GM10266 (cell line): ENCODE results near the gene TTC34.

ENCODE experiments used
- DNase-seq: peaks from one replicate; pipeline ENCODE4 v3.0.0; 2012; ENCODE audit errors: extremely low spot score
- TF ChIP-seq, protein P1 (sequence below): IDR thresholded peaks from 2 replicates; pipeline ENCODE4 v1.5.1; 2012; ENCODE audit warnings: mild to moderate bottlenecking, low read depth; ENCODE audit not compliant: control insufficient read depth, insufficient read depth; ENCODE audit errors: missing control alignments

TTC34 gene

DNA sequence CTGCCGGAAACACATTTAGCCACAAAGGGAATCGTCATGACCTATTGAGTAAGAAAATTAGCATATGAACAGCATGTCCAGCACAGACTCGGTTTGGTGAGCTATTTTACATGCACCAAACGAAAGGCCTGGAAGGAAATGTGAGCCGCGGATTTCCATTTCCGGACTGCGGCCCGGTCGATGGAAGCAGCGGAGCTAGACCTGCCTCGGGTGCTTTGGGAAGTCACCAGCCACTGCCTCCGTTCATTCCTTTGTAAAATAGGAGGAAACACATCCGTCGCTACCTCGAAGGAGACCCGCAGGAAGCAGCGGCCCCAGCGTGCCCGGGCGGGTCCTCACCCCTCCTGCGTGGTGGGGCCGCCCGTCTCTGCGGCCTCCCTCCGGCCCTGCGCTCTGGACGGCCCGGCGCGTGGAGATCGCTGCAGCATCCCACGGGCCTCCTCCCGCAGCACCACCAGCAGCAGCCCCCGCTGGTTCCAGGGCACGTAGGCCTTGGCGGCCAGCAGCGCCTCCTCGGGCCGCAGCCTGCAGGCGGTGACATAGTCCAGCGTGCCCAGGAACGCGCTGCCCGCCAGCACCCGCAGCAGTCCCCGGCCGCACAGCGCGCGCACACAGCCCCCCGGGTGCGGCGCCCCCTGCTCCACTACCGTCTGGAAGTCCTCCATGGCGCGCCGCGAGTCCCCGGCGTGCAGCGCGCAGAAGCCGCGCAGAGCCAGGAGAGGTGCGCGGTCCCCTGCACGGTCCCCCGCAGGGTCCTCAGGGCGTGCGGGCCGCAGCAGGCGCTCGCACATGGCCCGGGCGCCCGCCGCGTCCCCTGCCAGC is 12.1 kb downstream of the TTC34 start:
- TF ChIP-seq, protein P1, sequence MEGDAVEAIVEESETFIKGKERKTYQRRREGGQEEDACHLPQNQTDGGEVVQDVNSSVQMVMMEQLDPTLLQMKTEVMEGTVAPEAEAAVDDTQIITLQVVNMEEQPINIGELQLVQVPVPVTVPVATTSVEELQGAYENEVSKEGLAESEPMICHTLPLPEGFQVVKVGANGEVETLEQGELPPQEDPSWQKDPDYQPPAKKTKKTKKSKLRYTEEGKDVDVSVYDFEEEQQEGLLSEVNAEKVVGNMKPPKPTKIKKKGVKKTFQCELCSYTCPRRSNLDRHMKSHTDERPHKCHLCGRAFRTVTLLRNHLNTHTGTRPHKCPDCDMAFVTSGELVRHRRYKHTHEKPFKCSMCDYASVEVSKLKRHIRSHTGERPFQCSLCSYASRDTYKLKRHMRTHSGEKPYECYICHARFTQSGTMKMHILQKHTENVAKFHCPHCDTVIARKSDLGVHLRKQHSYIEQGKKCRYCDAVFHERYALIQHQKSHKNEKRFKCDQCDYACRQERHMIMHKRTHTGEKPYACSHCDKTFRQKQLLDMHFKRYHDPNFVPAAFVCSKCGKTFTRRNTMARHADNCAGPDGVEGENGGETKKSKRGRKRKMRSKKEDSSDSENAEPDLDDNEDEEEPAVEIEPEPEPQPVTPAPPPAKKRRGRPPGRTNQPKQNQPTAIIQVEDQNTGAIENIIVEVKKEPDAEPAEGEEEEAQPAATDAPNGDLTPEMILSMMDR, result no peak
- no peak for DNase-seq

DNA sequence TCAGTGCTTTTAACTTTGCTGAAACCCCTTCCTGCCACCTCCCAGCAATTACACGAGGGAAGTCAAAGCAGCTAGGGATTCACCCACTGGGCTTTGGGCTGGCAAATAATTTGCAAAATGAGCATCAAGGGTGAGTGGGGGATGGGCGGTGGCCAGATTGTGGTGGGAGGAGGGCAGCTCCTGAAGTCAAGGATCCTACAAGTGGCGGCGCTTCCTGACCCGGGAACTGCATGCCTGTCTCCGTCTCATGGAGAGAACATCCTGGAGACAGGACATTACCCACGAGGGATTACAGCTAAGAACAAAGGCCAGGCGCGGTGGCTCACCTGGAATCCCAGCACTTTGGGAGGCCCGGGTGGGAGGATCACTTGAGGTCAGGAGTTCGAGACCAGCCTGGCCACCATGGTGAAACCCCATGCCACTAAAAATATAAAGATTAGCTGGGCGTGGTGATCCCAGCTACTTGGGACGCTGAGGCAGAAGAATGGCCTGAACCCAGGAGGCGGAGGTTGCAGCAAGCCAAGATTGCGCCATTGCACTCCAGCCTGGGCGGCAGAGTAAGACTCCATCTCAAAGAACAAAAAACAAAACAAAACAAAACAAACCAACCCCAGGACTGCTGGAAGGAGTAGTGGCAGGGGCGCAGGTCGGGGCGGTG is 12.9 kb downstream of the TTC34 start:
- TF ChIP-seq, protein P1, result no peak
- DNase-seq, result no peak

DNA sequence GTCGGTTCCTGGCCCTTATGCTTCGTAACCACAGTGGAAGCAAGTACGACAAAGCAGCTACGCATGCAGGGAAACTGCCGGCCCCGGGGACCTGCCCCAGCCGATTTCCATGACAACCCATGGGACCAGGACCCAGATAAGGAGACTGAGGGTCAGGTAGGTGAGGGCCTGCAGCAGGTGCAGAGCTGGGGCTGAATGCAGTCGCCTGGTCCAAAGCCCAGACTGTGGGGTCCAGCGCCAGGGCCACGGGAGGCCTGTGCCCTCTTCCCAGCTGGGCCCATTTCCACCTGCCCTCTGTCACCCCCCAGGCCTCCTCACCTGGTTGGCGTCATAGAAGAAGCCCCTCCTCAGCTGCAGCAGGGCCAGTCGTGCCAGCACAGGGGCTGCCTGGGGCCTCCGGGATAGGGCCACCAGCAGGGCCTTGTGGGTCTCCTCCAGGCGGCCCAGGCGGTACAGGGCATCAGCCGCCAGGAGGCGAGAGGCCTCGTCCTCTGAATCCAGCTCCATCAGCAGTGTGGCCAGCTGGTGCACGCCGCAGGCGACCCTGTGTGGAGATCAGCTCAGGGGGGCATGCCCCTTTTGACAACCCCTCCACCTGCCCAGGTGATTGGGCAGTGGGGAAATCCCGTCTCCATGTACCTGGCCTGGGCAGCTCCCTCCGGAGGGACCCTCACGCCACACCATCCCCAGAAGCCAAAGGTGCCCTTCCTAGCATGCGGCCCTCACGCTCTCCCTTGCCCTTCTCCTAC is 14.2 kb downstream of the TTC34 start:
- DNase-seq, result no peak
- TF ChIP-seq, protein P1, result no peak

DNA sequence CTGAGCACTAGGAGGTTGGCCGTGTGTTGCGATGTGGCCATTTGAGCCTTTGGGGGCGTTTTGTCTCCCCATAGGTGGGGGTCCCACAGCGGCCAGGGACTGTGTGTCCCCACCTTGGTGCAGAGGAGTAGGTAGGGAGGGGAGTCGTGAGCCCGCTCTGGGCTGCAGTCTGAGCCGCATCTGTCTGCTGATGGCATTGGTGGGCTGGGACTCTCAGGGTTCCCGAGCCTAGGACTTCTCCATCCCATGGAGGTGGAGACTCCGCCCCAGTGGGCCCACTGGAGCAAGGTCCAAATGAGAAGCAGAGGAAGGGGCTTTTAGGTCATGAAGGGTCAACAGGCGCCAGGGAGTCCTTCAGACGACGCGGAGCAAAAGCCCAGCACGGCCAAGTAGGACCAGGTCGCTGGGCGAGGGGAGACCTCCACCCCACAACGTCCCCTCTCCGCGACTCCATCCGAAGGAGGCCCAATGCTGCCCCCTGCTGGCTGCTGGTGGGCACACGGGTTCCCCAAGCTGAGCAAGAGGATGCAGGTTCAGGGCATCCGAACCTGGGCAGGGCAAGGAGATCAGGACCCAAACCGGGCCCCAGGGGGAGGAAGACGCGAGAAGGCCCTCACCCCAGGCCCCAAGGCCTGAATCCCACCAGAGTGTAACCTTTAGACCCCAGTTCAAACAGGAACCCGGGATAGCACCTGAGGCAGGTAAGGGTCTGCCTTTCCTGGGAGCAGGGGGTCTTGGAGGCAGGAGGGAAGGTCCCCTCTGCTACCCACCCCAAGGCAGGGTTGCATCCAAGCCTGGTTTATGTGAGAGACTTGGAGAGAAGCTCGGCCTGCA is 14.9 kb downstream of the TTC34 start:
- peak; percentile 81 for DNase-seq

DNA sequence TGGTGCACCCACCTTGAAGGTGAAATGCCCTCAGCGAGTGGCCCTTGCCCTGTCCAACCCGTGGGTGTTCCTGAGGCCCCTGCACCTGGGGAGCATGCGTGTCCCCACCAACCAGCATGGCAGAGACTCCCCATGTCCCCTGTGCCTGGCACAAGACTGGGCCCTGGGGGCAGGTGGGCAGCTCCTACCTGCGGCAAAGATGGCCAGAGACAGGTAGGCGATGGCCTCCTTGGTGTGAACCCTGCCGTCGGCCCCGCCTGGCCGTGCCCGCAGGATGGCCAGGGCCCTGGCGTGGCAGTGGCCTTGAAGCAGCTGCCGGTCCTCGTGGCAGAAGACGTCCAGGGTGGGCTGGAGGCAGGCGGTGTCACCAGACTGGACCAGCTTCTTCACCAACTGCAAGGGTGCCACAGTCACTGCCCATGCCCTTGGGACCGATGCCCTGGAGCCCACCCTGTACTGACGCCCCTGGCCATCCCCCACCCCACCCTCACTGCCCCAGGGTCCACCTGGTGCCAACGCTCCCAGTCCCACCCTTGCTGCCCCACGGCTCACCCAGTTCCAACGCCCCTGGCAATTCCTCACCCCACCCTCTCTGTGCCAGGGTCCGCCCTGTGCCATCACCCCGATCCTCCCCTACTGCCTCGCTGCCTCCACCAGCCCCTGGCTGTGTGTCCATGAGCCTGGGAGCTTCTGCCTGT is 15.7 kb downstream of the TTC34 start:
- no peak for DNase-seq
- TF ChIP-seq, protein P1, result no peak

More for the DNA sequence above, 14.9 kb downstream of the TTC34 start:
- TF ChIP-seq, protein P1, result peak; percentile 83
